ENCODE data around the gene FER1L5.

FER1L5 gene

GRCh38 chr2:96695602-96696001 lies 53.0 kb downstream of the FER1L5 start:
- DNase-seq: no peak
- CTCF ChIA-PET: no interaction called here
- POLR2A ChIA-PET: no interaction called here
- Histone ChIP-seq H3K36me3 (ENCODE audit: control insufficient read depth in 4 of 4, insufficient read depth in 4 of 4, low read length in 3 of 4) (peaks cover 0 to 3% (median 0%) of the 10 kb centered on the region in 4 experiments), H3K4me3 (ENCODE audit: control insufficient read depth in 1 of 7, extremely low read depth in 1 of 7, insufficient read depth in 4 of 7, low read depth in 2 of 7, low read length in 6 of 7) (no peak overlapping the region), H3K9me3 (ENCODE audit: control extremely low read depth in 1 of 5, control insufficient read depth in 4 of 5, insufficient read depth in 2 of 5, low read depth in 1 of 5, low read length in 4 of 5) (no peaks in the 10 kb centered on the region), H3K27me3 (replicated peaks in 2 of 5; ENCODE audit: control insufficient read depth in 4 of 5, insufficient read depth in 5 of 5, low read length in 4 of 5) (no peaks in the 10 kb centered on the region), H3K4me1 (ENCODE audit: control extremely low read depth in 1 of 4, control insufficient read depth in 4 of 4, insufficient read depth in 4 of 4, low read length in 3 of 4) (peaks cover 0 to 19% (median 11%) of the 10 kb centered on the region in 4 experiments), H3K27ac (ENCODE audit: insufficient read depth in 1 of 2, low read depth in 1 of 2, low read length in 2 of 2, poor library complexity in 1 of 2, severe bottlenecking in 2 of 2) (no peak overlapping the region)
- 98% methylated on average over 10 of the region's 15 CpGs for WGBS (ENCODE audit: insufficient coverage)

- Histone ChIP-seq H3K4me1 (ENCODE audit: control extremely low read depth in 1 of 4, control insufficient read depth in 4 of 4, insufficient read depth in 4 of 4, low read length in 3 of 4) (peaks cover 0 to 19% (median 11%) of the 10 kb centered on the region in 4 experiments), H3K9me3 (ENCODE audit: control extremely low read depth in 1 of 5, control insufficient read depth in 4 of 5, insufficient read depth in 2 of 5, low read depth in 1 of 5, low read length in 4 of 5) (no peaks in the 10 kb centered on the region), H3K4me3 (ENCODE audit: control insufficient read depth in 1 of 7, extremely low read depth in 1 of 7, insufficient read depth in 4 of 7, low read depth in 2 of 7, low read length in 6 of 7) (no peak overlapping the region), H3K36me3 (ENCODE audit: control insufficient read depth in 4 of 4, insufficient read depth in 4 of 4, low read length in 3 of 4) (peaks cover 0 to 6% (median 3%) of the 10 kb centered on the region in 4 experiments), H3K27me3 (replicated peaks in 2 of 5; ENCODE audit: control insufficient read depth in 4 of 5, insufficient read depth in 5 of 5, low read length in 4 of 5) (no peaks in the 10 kb centered on the region), H3K27ac (ENCODE audit: insufficient read depth in 1 of 2, low read depth in 1 of 2, low read length in 2 of 2, poor library complexity in 1 of 2, severe bottlenecking in 2 of 2) (no peak overlapping the region)
- ChIA-PET CTCF (no interaction called here), POLR2A (no interaction called here)
- DNase-seq: no peak
- whole genome bisulfite sequencing (ENCODE audit: insufficient coverage): 100% methylated on average over 1 of the region's 2 CpGs
Measured at GRCh38 chr2:96697476-96697875, 54.9 kb downstream of the FER1L5 start.

- 95% methylated on average over 8 of the region's 14 CpGs for WGBS (ENCODE audit: insufficient coverage)
- POLR2A ChIA-PET: no interaction called here
- CTCF ChIA-PET: no interaction called here
- Histone ChIP-seq H3K4me1 (ENCODE audit: control extremely low read depth in 1 of 4, control insufficient read depth in 4 of 4, insufficient read depth in 4 of 4, low read length in 3 of 4) (peaks cover 0 to 19% (median 11%) of the 10 kb centered on the region in 4 experiments), H3K36me3 (ENCODE audit: control insufficient read depth in 4 of 4, insufficient read depth in 4 of 4, low read length in 3 of 4) (peaks cover 3 to 12% (median 5%) of the 10 kb centered on the region in 4 experiments), H3K27ac (ENCODE audit: insufficient read depth in 1 of 2, low read depth in 1 of 2, low read length in 2 of 2, poor library complexity in 1 of 2, severe bottlenecking in 2 of 2) (no peak overlapping the region), H3K9me3 (ENCODE audit: control extremely low read depth in 1 of 5, control insufficient read depth in 4 of 5, insufficient read depth in 2 of 5, low read depth in 1 of 5, low read length in 4 of 5) (no peaks in the 10 kb centered on the region), H3K4me3 (ENCODE audit: control insufficient read depth in 1 of 7, extremely low read depth in 1 of 7, insufficient read depth in 4 of 7, low read depth in 2 of 7, low read length in 6 of 7) (no peak overlapping the region), H3K27me3 (replicated peaks in 2 of 5; ENCODE audit: control insufficient read depth in 4 of 5, insufficient read depth in 5 of 5, low read length in 4 of 5) (no peaks in the 10 kb centered on the region)
- no peak for DNase-seq
Measured at GRCh38 chr2:96698221-96698861, 55.8 kb downstream of the FER1L5 start.

GRCh38 chr2:96699021-96699420 lies 56.5 kb downstream of the FER1L5 start:
- POLR2A ChIA-PET: no interaction called here
- CTCF ChIA-PET: no interaction called here
- Histone ChIP-seq H3K4me3 (ENCODE audit: control insufficient read depth in 1 of 7, extremely low read depth in 1 of 7, insufficient read depth in 4 of 7, low read depth in 2 of 7, low read length in 6 of 7) (no peak overlapping the region), H3K27me3 (replicated peaks in 2 of 5; ENCODE audit: control insufficient read depth in 4 of 5, insufficient read depth in 5 of 5, low read length in 4 of 5) (no peaks in the 10 kb centered on the region), H3K9me3 (ENCODE audit: control extremely low read depth in 1 of 5, control insufficient read depth in 4 of 5, insufficient read depth in 2 of 5, low read depth in 1 of 5, low read length in 4 of 5) (no peaks in the 10 kb centered on the region), H3K4me1 (ENCODE audit: control extremely low read depth in 1 of 4, control insufficient read depth in 4 of 4, insufficient read depth in 4 of 4, low read length in 3 of 4) (peaks cover 0 to 13% (median 7%) of the 10 kb centered on the region in 4 experiments), H3K27ac (ENCODE audit: insufficient read depth in 1 of 2, low read depth in 1 of 2, low read length in 2 of 2, poor library complexity in 1 of 2, severe bottlenecking in 2 of 2) (no peak overlapping the region), H3K36me3 (ENCODE audit: control insufficient read depth in 4 of 4, insufficient read depth in 4 of 4, low read length in 3 of 4) (peaks cover 3 to 13% (median 7%) of the 10 kb centered on the region in 4 experiments)
- no peak for DNase-seq
- 91% methylated on average over 6 of the region's 6 CpGs for WGBS (ENCODE audit: insufficient coverage)

GRCh38 chr2:96699621-96700020 lies 57.1 kb downstream of the FER1L5 start:
- peaks cover 0 to 7% (median 3%) of the 10 kb centered on the region in 4 experiments for H3K4me1 ChIP-seq (ENCODE audit: control extremely low read depth in 1 of 4, control insufficient read depth in 4 of 4, insufficient read depth in 4 of 4, low read length in 3 of 4)
- no peak for DNase-seq
- H3K4me3 ChIP-seq (ENCODE audit: control insufficient read depth in 1 of 7, extremely low read depth in 1 of 7, insufficient read depth in 4 of 7, low read depth in 2 of 7, low read length in 6 of 7): no peak overlapping the region
- 95% methylated on average over 6 of the region's 9 CpGs for WGBS (ENCODE audit: insufficient coverage)
- peaks cover 5 to 19% (median 8%) of the 10 kb centered on the region in 4 experiments for H3K36me3 ChIP-seq (ENCODE audit: control insufficient read depth in 4 of 4, insufficient read depth in 4 of 4, low read length in 3 of 4)
- CTCF ChIA-PET: no interaction called here
- POLR2A ChIA-PET: no interaction called here
- no peak overlapping the region for H3K27ac ChIP-seq (ENCODE audit: insufficient read depth in 1 of 2, low read depth in 1 of 2, low read length in 2 of 2, poor library complexity in 1 of 2, severe bottlenecking in 2 of 2)
- no peaks in the 10 kb centered on the region for H3K27me3 ChIP-seq (replicated peaks in 2 of 5; ENCODE audit: control insufficient read depth in 4 of 5, insufficient read depth in 5 of 5, low read length in 4 of 5)
- no peaks in the 10 kb centered on the region for H3K9me3 ChIP-seq (ENCODE audit: control extremely low read depth in 1 of 5, control insufficient read depth in 4 of 5, insufficient read depth in 2 of 5, low read depth in 1 of 5, low read length in 4 of 5)

GRCh38 chr2:96700086-96700485 lies 57.5 kb downstream of the FER1L5 start:
- WGBS (ENCODE audit: insufficient coverage): 98% methylated on average over 7 of the region's 8 CpGs
- no peaks in the 10 kb centered on the region for H3K27me3 ChIP-seq (replicated peaks in 2 of 5; ENCODE audit: control insufficient read depth in 4 of 5, insufficient read depth in 5 of 5, low read length in 4 of 5)
- POLR2A ChIA-PET: no interaction called here
- CTCF ChIA-PET: no interaction called here
- peaks cover 7 to 23% (median 11%) of the 10 kb centered on the region in 4 experiments for H3K36me3 ChIP-seq (ENCODE audit: control insufficient read depth in 4 of 4, insufficient read depth in 4 of 4, low read length in 3 of 4)
- no peak for DNase-seq
- no peak overlapping the region for H3K4me3 ChIP-seq (ENCODE audit: control insufficient read depth in 1 of 7, extremely low read depth in 1 of 7, insufficient read depth in 4 of 7, low read depth in 2 of 7, low read length in 6 of 7)
- no peaks in the 10 kb centered on the region for H3K9me3 ChIP-seq (ENCODE audit: control extremely low read depth in 1 of 5, control insufficient read depth in 4 of 5, insufficient read depth in 2 of 5, low read depth in 1 of 5, low read length in 4 of 5)
- H3K27ac ChIP-seq (ENCODE audit: insufficient read depth in 1 of 2, low read depth in 1 of 2, low read length in 2 of 2, poor library complexity in 1 of 2, severe bottlenecking in 2 of 2): no peak overlapping the region
- H3K4me1 ChIP-seq (ENCODE audit: control extremely low read depth in 1 of 4, control insufficient read depth in 4 of 4, insufficient read depth in 4 of 4, low read length in 3 of 4): peaks cover 0 to 2% (median under 1%) of the 10 kb centered on the region in 4 experiments

GRCh38 chr2:96701636-96702035 lies 59.1 kb downstream of the FER1L5 start:
- ChIA-PET CTCF (no interaction called here), POLR2A (no interaction called here)
- Histone ChIP-seq H3K27ac (ENCODE audit: insufficient read depth in 1 of 2, low read depth in 1 of 2, low read length in 2 of 2, poor library complexity in 1 of 2, severe bottlenecking in 2 of 2) (no peak overlapping the region), H3K4me3 (ENCODE audit: control insufficient read depth in 1 of 7, extremely low read depth in 1 of 7, insufficient read depth in 4 of 7, low read depth in 2 of 7, low read length in 6 of 7) (no peak overlapping the region), H3K27me3 (replicated peaks in 2 of 5; ENCODE audit: control insufficient read depth in 4 of 5, insufficient read depth in 5 of 5, low read length in 4 of 5) (no peaks in the 10 kb centered on the region), H3K9me3 (ENCODE audit: control extremely low read depth in 1 of 5, control insufficient read depth in 4 of 5, insufficient read depth in 2 of 5, low read depth in 1 of 5, low read length in 4 of 5) (no peaks in the 10 kb centered on the region), H3K36me3 (ENCODE audit: control insufficient read depth in 4 of 4, insufficient read depth in 4 of 4, low read length in 3 of 4) (peaks cover 9 to 39% (median 22%) of the 10 kb centered on the region in 4 experiments), H3K4me1 (ENCODE audit: control extremely low read depth in 1 of 4, control insufficient read depth in 4 of 4, insufficient read depth in 4 of 4, low read length in 3 of 4) (no peaks in the 10 kb centered on the region)
- WGBS (ENCODE audit: insufficient coverage): 96% methylated on average over 4 of the region's 6 CpGs
- no peak for DNase-seq
